Pancreas (tissue), 10 donors: Measurements from ENCODE around the gene GARIN3. TPM values are rescaled to one million over a fixed set of nuclear protein-coding genes. Genes with fewer than 3 reads are reported as not detected.

Source experiments
- ATAC-seq, 4 donors: fragments of 200-7000 bp; cut with Tn5 transposase; one replicate each; pipeline versions ENCODE4 v1.8.0 to v1.9.1; 2020; ENCODE audit warnings: mild to moderate bottlenecking in 4 of 4, moderate library complexity in 4 of 4
- DNase-seq, 6 donors: peaks; one replicate each; pipeline ENCODE4 v3.0.0-alpha.2; 2020
- FAIRE-seq: peaks from 2 replicates; lab custom pipeline; 2012; peaks lifted over from hg19 to GRCh38; lab: Jason Lieb, UNC
- H3K27ac ChIP-seq, 4 donors: fragments of 200-600 bp; sonication (generic); 1 replicate in 3 of 4; 2 replicates in 1 of 4; pipeline versions ENCODE4 v1.5.0 to v1.8.0; 2020
- H3K27me3 ChIP-seq, 4 donors: fragments of 200-600 bp; one replicate each; pipeline ENCODE4 v1.8.0; 2021
- H3K36me3 ChIP-seq, 3 donors: fragments of 200-600 bp; sonication (generic) in 1 of 3; one replicate each; pipeline versions ENCODE4 v1.5.0 to v1.8.0; 2020 to 2021
- H3K4me1 ChIP-seq, 3 donors: fragments of 200-600 bp; one replicate each; pipeline ENCODE4 v1.8.0; 2021
- H3K4me3 ChIP-seq, 4 donors: fragments of 200-600 bp; sonication (generic) in 2 of 4; one replicate each; pipeline versions ENCODE4 v1.5.0 to v1.8.0; 2020 to 2021
- H3K9me3 ChIP-seq, 4 donors: fragments of 200-600 bp; one replicate each; pipeline ENCODE4 v1.8.0; 2021
- CTCF ChIP-seq, 4 donors: fragments of 200-600 bp; sonication (generic) in 3 of 4; IDR thresholded peaks; one replicate each; pipeline versions ENCODE4 v1.5.0 to v1.8.0; 2021; ENCODE audit warnings: antibody characterized with exemption in 4 of 4
- WGBS, 2 donors: extraction: QIAGEN DNeasy Blood & Tissue Kit; methylation state at CpG; one replicate each; pipeline ENCODE4 v1.1.7; 2013; 5-methylcytosine and 5-hydroxymethylcytosine counted together
- intact Hi-C, 3 donors: fragments of 100-400 bp; cut with DNase I; formaldehyde crosslinking; loops; one replicate each; pipeline versions ENCODE4 v1.11.1 to v1.14.2; 2022
- polyA plus RNA-seq, 2 donors: library from polyadenylated mRNA; stranded (reverse); fragments of 200-250 nt; gene quantifications; one replicate each; pipeline ENCODE4 v1.2.3, GENCODE V29; 2013
- total RNA-seq, 6 donors: library from RNA; stranded (reverse); fragmentation: NEBNext Ultra II Directional in 4 of 6; extraction: Animal tissue kit (Norgen Biotek cat#: 25700) in 4 of 6; gene quantifications; one replicate each; pipeline versions ENCODE4 v1.2.1 to v1.2.4, GENCODE V29; 2021 to 2023
- donor health status: healthy with polysubstance abuse.
- donor health status: DM: no; HTN: no; CAD: no; lungs with moderate emphysema.
- donor health status: DM: no; HTN: no; CAD: no.
- donor health status: control.
- donor health status: control.
- donor health status: Bipolar disorder and iron deficiency.
- donor health status: DM: yes; HTN: yes; CAD: no.
- donor health status: DM: no; HTN: no; CAD: no.
- donor health status: DM: no; HTN: no; CAD: no.
- donor health status: DM: yes; HTN: yes; CAD: no.

GARIN3 gene
- total and polyA plus RNA-seq, 8 donors: not detected

- intact Hi-C loops: no loop called here
- no peak overlapping the region for H3K27ac ChIP-seq
- FAIRE-seq (no peak), DNase-seq (no peak), ATAC-seq (no peak)
- H3K27me3 ChIP-seq: no peaks in the 10 kb centered on the region
- H3K4me1 ChIP-seq: no peaks in the 10 kb centered on the region
- no peak overlapping the region for H3K4me3 ChIP-seq
- H3K9me3 ChIP-seq: no peaks in the 10 kb centered on the region
- whole genome bisulfite sequencing, 2 donors: 44 to 51% methylated on average over 4 of the region's 4 CpGs
- no peaks in the 10 kb centered on the region for H3K36me3 ChIP-seq
- TF ChIP-seq CTCF (IDR thresholded peaks at IDR 0.05): no peak
These were observed 37.4 kb upstream of the GARIN3 start for GRCh38 chr5:157203417-157203816.

GRCh38 chr5:157201857-157202256 is 35.8 kb upstream of the GARIN3 start:
- no peak for ATAC-seq
- 59 to 71% methylated on average over 4 of the region's 4 CpGs for WGBS, 2 donors
- H3K27ac ChIP-seq: no peak overlapping the region
- intact Hi-C loops: no loop called here
- TF ChIP-seq CTCF (IDR thresholded peaks at IDR 0.05): no peak
- no peak overlapping the region for H3K4me3 ChIP-seq
- no peak for FAIRE-seq
- H3K4me1 ChIP-seq: no peaks in the 10 kb centered on the region
- no peaks in the 10 kb centered on the region for H3K36me3 ChIP-seq
- no peaks in the 10 kb centered on the region for H3K27me3 ChIP-seq
- H3K9me3 ChIP-seq: no peaks in the 10 kb centered on the region
- no peak for DNase-seq

- TF ChIP-seq CTCF (IDR thresholded peaks at IDR 0.05): no peak
- intact Hi-C loops: no loop called here
- no peaks in the 10 kb centered on the region for H3K9me3 ChIP-seq
- ATAC-seq (no peak), DNase-seq (no peak), FAIRE-seq (no peak)
- no peak overlapping the region for H3K4me3 ChIP-seq
- H3K27me3 ChIP-seq: no peaks in the 10 kb centered on the region
- H3K27ac ChIP-seq: no peak overlapping the region
- H3K4me1 ChIP-seq: no peaks in the 10 kb centered on the region
- 39 to 40% methylated on average over 5 of the region's 5 CpGs for WGBS, 2 donors
- H3K36me3 ChIP-seq: no peaks in the 10 kb centered on the region
These were observed 32.4 kb upstream of the GARIN3 start for GRCh38 chr5:157198277-157198986.

GRCh38 chr5:157197086-157197485 is 31.0 kb upstream of the GARIN3 start:
- H3K36me3 ChIP-seq: no peaks in the 10 kb centered on the region
- DNase-seq (no peak), FAIRE-seq (no peak), ATAC-seq (no peak)
- 69 to 72% methylated on average over 3 of the region's 3 CpGs for WGBS, 2 donors
- no peaks in the 10 kb centered on the region for H3K4me1 ChIP-seq
- no peaks in the 10 kb centered on the region for H3K9me3 ChIP-seq
- intact Hi-C loops: no loop called here
- H3K4me3 ChIP-seq: no peak overlapping the region
- H3K27me3 ChIP-seq: no peaks in the 10 kb centered on the region
- TF ChIP-seq CTCF (IDR thresholded peaks at IDR 0.05): no peak
- H3K27ac ChIP-seq: no peak overlapping the region

GRCh38 chr5:157196045-157196444 is 30.0 kb upstream of the GARIN3 start:
- H3K27me3 ChIP-seq: no peaks in the 10 kb centered on the region
- no peak for TF ChIP-seq CTCF (IDR thresholded peaks at IDR 0.05)
- H3K4me3 ChIP-seq: no peak overlapping the region
- H3K27ac ChIP-seq: no peak overlapping the region
- no peak for ATAC-seq
- H3K9me3 ChIP-seq: no peaks in the 10 kb centered on the region
- FAIRE-seq: no peak
- H3K36me3 ChIP-seq: no peaks in the 10 kb centered on the region
- intact Hi-C loops: no loop called here
- H3K4me1 ChIP-seq: no peaks in the 10 kb centered on the region
- no peak for DNase-seq
